SK-N-SH treated with all-trans-retinoic acid at 6 μM for 48 hours (cell line): ENCODE results near the gene SLC35F5.

Source experiments
- BACH2 ChIP-seq: fragments of 250-450 bp; sonication (Bioruptor Pico); IDR thresholded peaks from 2 replicates; pipeline ENCODE4 v1.9.0; 2021; ENCODE audit warnings: mild to moderate bottlenecking, borderline replicate concordance
- CSDC2 ChIP-seq: fragments of 250-450 bp; sonication (Bioruptor Pico); IDR thresholded peaks from 2 replicates; pipeline ENCODE4 v1.5.0; 2020; ENCODE audit warnings: mild to moderate bottlenecking, moderate library complexity
- ESRRG ChIP-seq: fragments of 250-450 bp; sonication (Bioruptor Pico); IDR thresholded peaks from 2 replicates; pipeline ENCODE4 v1.6.1; 2021; ENCODE audit warnings: mild to moderate bottlenecking
- PPARA ChIP-seq: fragments of 250-450 bp; sonication (Bioruptor Pico); IDR thresholded peaks from 2 replicates; pipeline ENCODE4 v1.5.0; 2020; ENCODE audit warnings: mild to moderate bottlenecking, borderline replicate concordance
- RARB ChIP-seq: fragments of 250-450 bp; sonication (Bioruptor Pico); IDR thresholded peaks from 2 replicates; pipeline ENCODE4 v1.8.0; 2021; ENCODE audit warnings: mild to moderate bottlenecking, moderate library complexity
- TCF4 ChIP-seq: fragments of 250-450 bp; sonication (Bioruptor Pico); IDR thresholded peaks from 2 replicates; pipeline ENCODE4 v1.8.0; 2021; ENCODE audit warnings: mild to moderate bottlenecking, moderate library complexity, borderline replicate concordance
- ZFP30 ChIP-seq: fragments of 450-650 bp; formaldehyde crosslinking; IDR thresholded peaks from 2 replicates; pipeline ENCODE4 v1.5.0; 2022; ENCODE audit warnings: mild to moderate bottlenecking, moderate library complexity
- TF ChIP-seq, protein P1 (sequence below): fragments of 250-450 bp; sonication (Bioruptor Pico); IDR thresholded peaks from 2 replicates; pipeline ENCODE4 v1.5.0; 2020; ENCODE audit warnings: mild to moderate bottlenecking, moderate library complexity

DNA sequence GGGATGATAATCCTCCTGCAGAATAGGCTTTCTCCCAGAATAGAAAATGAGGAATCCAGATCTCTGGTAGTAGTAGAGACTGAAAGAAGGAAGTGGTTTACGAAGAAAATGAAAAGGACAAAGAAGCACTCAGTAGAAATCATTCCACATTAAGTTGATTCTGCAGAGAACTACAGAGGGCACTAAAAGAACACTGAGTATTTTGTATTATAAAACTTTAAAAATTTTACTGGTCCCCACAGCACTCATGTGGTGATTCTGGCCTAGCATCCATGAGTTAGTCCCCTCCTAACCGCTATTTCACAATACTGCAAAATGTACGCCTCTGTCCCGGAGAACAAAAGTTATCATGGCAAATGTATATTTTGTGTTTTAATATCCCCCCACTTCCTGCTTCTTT is 42.9 kb upstream of the SLC35F5 start:
- TF ChIP-seq CSDC2 (CRISPR knock-in tag) (no peak), BACH2 (CRISPR knock-in tag) (no peak), ESRRG (no peak), ZFP30 (no peak), TCF4 (CRISPR knock-in tag) (no peak), RARB (CRISPR knock-in tag) (no peak), PPARA (CRISPR knock-in tag) (no peak)
- TF ChIP-seq, protein P1, sequence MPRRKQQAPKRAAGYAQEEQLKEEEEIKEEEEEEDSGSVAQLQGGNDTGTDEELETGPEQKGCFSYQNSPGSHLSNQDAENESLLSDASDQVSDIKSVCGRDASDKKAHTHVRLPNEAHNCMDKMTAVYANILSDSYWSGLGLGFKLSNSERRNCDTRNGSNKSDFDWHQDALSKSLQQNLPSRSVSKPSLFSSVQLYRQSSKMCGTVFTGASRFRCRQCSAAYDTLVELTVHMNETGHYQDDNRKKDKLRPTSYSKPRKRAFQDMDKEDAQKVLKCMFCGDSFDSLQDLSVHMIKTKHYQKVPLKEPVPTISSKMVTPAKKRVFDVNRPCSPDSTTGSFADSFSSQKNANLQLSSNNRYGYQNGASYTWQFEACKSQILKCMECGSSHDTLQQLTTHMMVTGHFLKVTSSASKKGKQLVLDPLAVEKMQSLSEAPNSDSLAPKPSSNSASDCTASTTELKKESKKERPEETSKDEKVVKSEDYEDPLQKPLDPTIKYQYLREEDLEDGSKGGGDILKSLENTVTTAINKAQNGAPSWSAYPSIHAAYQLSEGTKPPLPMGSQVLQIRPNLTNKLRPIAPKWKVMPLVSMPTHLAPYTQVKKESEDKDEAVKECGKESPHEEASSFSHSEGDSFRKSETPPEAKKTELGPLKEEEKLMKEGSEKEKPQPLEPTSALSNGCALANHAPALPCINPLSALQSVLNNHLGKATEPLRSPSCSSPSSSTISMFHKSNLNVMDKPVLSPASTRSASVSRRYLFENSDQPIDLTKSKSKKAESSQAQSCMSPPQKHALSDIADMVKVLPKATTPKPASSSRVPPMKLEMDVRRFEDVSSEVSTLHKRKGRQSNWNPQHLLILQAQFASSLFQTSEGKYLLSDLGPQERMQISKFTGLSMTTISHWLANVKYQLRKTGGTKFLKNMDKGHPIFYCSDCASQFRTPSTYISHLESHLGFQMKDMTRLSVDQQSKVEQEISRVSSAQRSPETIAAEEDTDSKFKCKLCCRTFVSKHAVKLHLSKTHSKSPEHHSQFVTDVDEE: no peak
